Mucosa of gallbladder (tissue), 1 donor: ENCODE data around the gene TMUB1. TPM values are rescaled to one million over a fixed set of nuclear protein-coding genes. Genes with fewer than 3 reads are reported as not detected.

ENCODE experiments used
- DNase-seq: peaks from one replicate; pipeline ENCODE4 v3.0.0-alpha.2; 2020; ENCODE audit warnings: low spot score
- total RNA-seq: library from RNA; stranded (reverse); gene quantifications from one replicate; pipeline ENCODE4 v1.2.1, GENCODE V29; 2021
- donor health status: DM: no; HTN: no; CAD: no.

TMUB1 gene
- total RNA-seq, 1 donor from 2014 or later, result 69.1 TPM

GRCh38 chr7:151103973-151104372, 20.7 kb upstream of the TMUB1 start:
- DNase-seq, result no peak

- DNase-seq, result no peak
Observed at GRCh38 chr7:151102991-151103390, 19.7 kb upstream of the TMUB1 start.

- no peak for DNase-seq
Observed at GRCh38 chr7:151101621-151102396, 18.5 kb upstream of the TMUB1 start.

GRCh38 chr7:151100921-151101320, 17.6 kb upstream of the TMUB1 start:
- DNase-seq, result no peak

- DNase-seq, result no peak
Observed at GRCh38 chr7:151099486-151100211, 16.4 kb upstream of the TMUB1 start.

- no peak for DNase-seq
Observed at GRCh38 chr7:151095828-151096475, 12.7 kb upstream of the TMUB1 start.

GRCh38 chr7:151095123-151095797, 12.0 kb upstream of the TMUB1 start:
- DNase-seq, result no peak

- DNase-seq, result no peak
Observed at GRCh38 chr7:151094675-151095074, 11.4 kb upstream of the TMUB1 start.

GRCh38 chr7:151093748-151094147, 10.5 kb upstream of the TMUB1 start:
- DNase-seq, result no peak

- DNase-seq, result no peak
Observed at GRCh38 chr7:151091988-151092387, 8.7 kb upstream of the TMUB1 start.

GRCh38 chr7:151091431-151091830, 8.1 kb upstream of the TMUB1 start:
- DNase-seq, result no peak

GRCh38 chr7:151091003-151091402, 7.7 kb upstream of the TMUB1 start:
- DNase-seq, result no peak

GRCh38 chr7:151089893-151090730, 6.8 kb upstream of the TMUB1 start:
- DNase-seq, result no peak

- DNase-seq, result peak; percentile 69
Observed at GRCh38 chr7:151088856-151089699, 5.8 kb upstream of the TMUB1 start.

- no peak for DNase-seq
Observed at GRCh38 chr7:151088019-151088855, 4.9 kb upstream of the TMUB1 start.

GRCh38 chr7:151087245-151088018, 4.1 kb upstream of the TMUB1 start:
- peak; percentile 46 for DNase-seq

GRCh38 chr7:151086802-151087244, 3.5 kb upstream of the TMUB1 start:
- no peak for DNase-seq
